A673 (cell line): ENCODE data around the gene FAAP100. TPM values are rescaled to one million over a fixed set of nuclear protein-coding genes. Genes with fewer than 3 reads are reported as not detected.

Experiments used
- BruUV-seq: library from RNA; stranded (reverse); fragments of 400-500 nt; replicated peaks from 2 replicates; lab custom pipeline; 2021; lab: Mats Ljungman, UMichigan
- CTCF ChIA-PET: fragments of 300-600 bp; sonication (Branson Sonifier 250); formaldehyde crosslinking; loops from one replicate; lab custom pipeline; 2022; ENCODE audit warnings: antibody characterized with exemption; lab: Charles Lee
- POLR2A ChIA-PET: fragments of 300-600 bp; sonication (Branson Sonifier 250); formaldehyde crosslinking; loops from one replicate; lab custom pipeline; 2022; ENCODE audit warnings: antibody characterized with exemption; ENCODE audit not compliant: low non-redundant PET; lab: Charles Lee
- DNase-seq: peaks from one replicate; pipeline ENCODE4 v3.0.0-alpha.2; 2015; ENCODE audit warnings: low spot score
- H3K27ac ChIP-seq: fragments of 200-600 bp; sonication (generic); 2 replicates; pipeline ENCODE4 v1.5.1; 2016; ENCODE audit warnings: mixed run types, low read depth, mild to moderate bottlenecking, mixed read lengths, antibody characterized with exemption, low read length; ENCODE audit not compliant: poor library complexity, severe bottlenecking
- H3K27me3 ChIP-seq: fragments of 200-600 bp; sonication (generic); replicated peaks from 2 replicates; pipeline ENCODE4 v1.6.1; 2017; ENCODE audit warnings: mixed run types, low read depth, mild to moderate bottlenecking, mixed read lengths, antibody characterized with exemption, low read length; ENCODE audit not compliant: insufficient read depth, poor library complexity
- H3K36me3 ChIP-seq: fragments of 200-600 bp; sonication (generic); 2 replicates; pipeline ENCODE4 v1.6.1; 2016; ENCODE audit warnings: mixed run types, mild to moderate bottlenecking, mixed read lengths, antibody characterized with exemption, low read length; ENCODE audit not compliant: insufficient read depth, poor library complexity, severe bottlenecking
- H3K4me1 ChIP-seq: fragments of 200-600 bp; sonication (generic); 2 replicates; pipeline ENCODE4 v1.6.1; 2017; ENCODE audit warnings: mixed run types, mild to moderate bottlenecking, mixed read lengths, antibody characterized with exemption, low read length; ENCODE audit not compliant: insufficient read depth, poor library complexity, severe bottlenecking
- H3K4me3 ChIP-seq: fragments of 200-600 bp; sonication (generic); 2 replicates; pipeline ENCODE4 v1.5.1; 2016; ENCODE audit warnings: low read depth, mixed run types, mild to moderate bottlenecking, mixed read lengths, low read length; ENCODE audit not compliant: poor library complexity, severe bottlenecking
- H3K9me3 ChIP-seq: fragments of 200-600 bp; sonication (generic); 2 replicates; pipeline ENCODE4 v1.6.1; 2016; ENCODE audit warnings: mixed run types, low read depth, mild to moderate bottlenecking, mixed read lengths, antibody characterized with exemption, low read length; ENCODE audit not compliant: poor library complexity, severe bottlenecking
- CTCF ChIP-seq: fragments of 300-800, 200-600 bp; sonication (generic); conservative IDR thresholded peaks from 2 replicates; pipeline ENCODE4 v1.5.1; 2017; ENCODE audit warnings: low read depth, mild to moderate bottlenecking, antibody characterized with exemption, low read length, moderate library complexity, mixed read lengths
- EZH2 ChIP-seq: fragments of 200-600 bp; sonication (generic); IDR thresholded peaks from 2 replicates; pipeline ENCODE4 v1.6.1; 2017; ENCODE audit warnings: borderline replicate concordance, low read depth, mild to moderate bottlenecking, mixed read lengths, antibody characterized with exemption, low read length; ENCODE audit not compliant: poor library complexity, severe bottlenecking
- intact Hi-C: fragments of 100-400 bp; cut with micrococcal nuclease; formaldehyde crosslinking; loops from one replicate; pipeline ENCODE4 v1.10.0; 2022; ENCODE audit not compliant: unreplicated experiment
- total RNA-seq: library from RNA; stranded (reverse); gene quantifications from 2 replicates; pipeline ENCODE4 v1.2.3, GENCODE V29; 2021

Gene FAAP100
- total RNA-seq, 1 experiment from 2014 or later: 49.4 TPM

DNA sequence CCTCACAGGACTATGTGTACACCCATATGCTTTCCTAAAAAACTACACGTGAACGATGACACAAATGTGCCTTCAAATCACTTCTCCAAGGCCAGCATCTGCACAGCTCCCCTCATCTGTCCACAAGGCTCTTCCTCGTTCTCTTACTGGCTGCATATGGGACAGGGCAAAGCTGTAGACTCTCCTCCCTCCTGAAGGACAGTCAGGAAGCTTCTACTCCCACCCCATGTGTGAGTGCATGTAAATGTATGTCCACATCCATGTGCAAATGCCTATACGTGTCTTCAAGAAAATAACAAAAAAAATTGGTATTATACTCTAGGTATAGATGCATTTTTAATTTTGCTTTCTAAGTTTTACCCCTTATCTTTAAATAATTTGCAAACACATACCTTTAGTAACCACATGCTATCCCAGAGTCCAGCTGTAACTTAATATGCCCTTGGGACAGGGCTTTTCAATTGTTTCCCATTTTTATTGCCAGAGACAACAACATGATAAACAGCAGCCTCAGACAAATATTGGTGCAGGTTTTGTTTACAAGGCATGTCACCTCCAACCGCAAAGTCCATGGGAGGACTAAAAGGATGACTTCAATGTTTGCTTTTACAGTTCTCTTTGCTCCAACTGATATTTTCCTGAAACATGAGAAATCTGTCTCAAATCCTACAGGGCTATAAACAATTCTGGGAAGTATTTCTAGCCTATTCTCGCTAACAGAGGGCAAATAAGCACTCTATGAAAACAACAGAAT lies 31.6 kb upstream of the FAAP100 start:
- Histone ChIP-seq H3K27me3 (no peaks in the 10 kb centered on the region), H3K4me3 (no peak overlapping the region), H3K4me1 (no peaks in the 10 kb centered on the region), H3K36me3 (peaks cover 70% of the 10 kb centered on the region), H3K27ac (no peak overlapping the region), H3K9me3 (no peaks in the 10 kb centered on the region)
- intact Hi-C loops: no loop called here
- BruUV-seq: TSS peak; percentile 11
- CTCF ChIA-PET: no interaction called here
- POLR2A ChIA-PET: no interaction called here
- no peak for DNase-seq
- TF ChIP-seq EZH2 (no peak), CTCF (no peak)

- H3K27ac ChIP-seq: no peak overlapping the region
- no TSS peak for BruUV-seq
- TF ChIP-seq CTCF (no peak), EZH2 (no peak)
- intact Hi-C loops: no loop called here
- H3K4me1 ChIP-seq: no peaks in the 10 kb centered on the region
- no peaks in the 10 kb centered on the region for H3K27me3 ChIP-seq
- H3K9me3 ChIP-seq: no peaks in the 10 kb centered on the region
- peaks cover 66% of the 10 kb centered on the region for H3K36me3 ChIP-seq
- POLR2A ChIA-PET: no interaction called here
- H3K4me3 ChIP-seq: no peak overlapping the region
- CTCF ChIA-PET: no interaction called here
- DNase-seq: no peak
Measured at GRCh38 chr17:81582749-81583148, 30.6 kb upstream of the FAAP100 start.

DNA sequence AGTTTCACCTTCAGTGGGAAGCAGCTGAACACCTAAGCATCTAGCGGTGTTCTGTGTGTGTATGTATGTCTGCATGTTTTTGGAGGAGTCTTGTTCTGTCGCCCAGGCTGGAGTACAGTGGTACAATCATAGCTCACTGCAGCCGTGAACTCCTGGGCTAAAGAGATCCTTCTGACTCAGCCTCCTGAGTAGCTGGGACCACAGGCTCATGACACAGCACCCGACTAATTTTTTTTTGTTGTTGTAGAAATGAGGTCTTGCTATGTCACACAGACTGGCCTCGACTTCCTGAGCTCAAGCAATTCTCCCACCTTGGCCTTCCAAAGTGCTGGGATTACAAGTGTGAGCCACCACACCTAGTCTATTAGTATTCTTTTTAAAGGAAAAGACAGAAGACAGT lies 30.2 kb upstream of the FAAP100 start:
- intact Hi-C loops: no loop called here
- TF ChIP-seq CTCF: no peak
- no peak for TF ChIP-seq EZH2
- CTCF ChIA-PET: no interaction called here
- Histone ChIP-seq H3K4me3 (no peak overlapping the region), H3K27me3 (no peaks in the 10 kb centered on the region), H3K9me3 (no peaks in the 10 kb centered on the region), H3K27ac (no peak overlapping the region), H3K36me3 (peaks cover 66% of the 10 kb centered on the region), H3K4me1 (no peaks in the 10 kb centered on the region)
- no TSS peak for BruUV-seq
- POLR2A ChIA-PET: no interaction called here
- DNase-seq: no peak
